Activated CD8-positive, alpha-beta memory T cell treated with anti-CD3 and anti-CD28 coated beads for 4 hours (primary cell): ENCODE data around the gene LRRC46.

Source experiments
- DNase-seq, 2 donors: peaks; one replicate each; pipeline ENCODE4 v3.0.0-alpha.2; 2020; ENCODE audit warnings: low read depth in 2 of 2

LRRC46 gene

DNA sequence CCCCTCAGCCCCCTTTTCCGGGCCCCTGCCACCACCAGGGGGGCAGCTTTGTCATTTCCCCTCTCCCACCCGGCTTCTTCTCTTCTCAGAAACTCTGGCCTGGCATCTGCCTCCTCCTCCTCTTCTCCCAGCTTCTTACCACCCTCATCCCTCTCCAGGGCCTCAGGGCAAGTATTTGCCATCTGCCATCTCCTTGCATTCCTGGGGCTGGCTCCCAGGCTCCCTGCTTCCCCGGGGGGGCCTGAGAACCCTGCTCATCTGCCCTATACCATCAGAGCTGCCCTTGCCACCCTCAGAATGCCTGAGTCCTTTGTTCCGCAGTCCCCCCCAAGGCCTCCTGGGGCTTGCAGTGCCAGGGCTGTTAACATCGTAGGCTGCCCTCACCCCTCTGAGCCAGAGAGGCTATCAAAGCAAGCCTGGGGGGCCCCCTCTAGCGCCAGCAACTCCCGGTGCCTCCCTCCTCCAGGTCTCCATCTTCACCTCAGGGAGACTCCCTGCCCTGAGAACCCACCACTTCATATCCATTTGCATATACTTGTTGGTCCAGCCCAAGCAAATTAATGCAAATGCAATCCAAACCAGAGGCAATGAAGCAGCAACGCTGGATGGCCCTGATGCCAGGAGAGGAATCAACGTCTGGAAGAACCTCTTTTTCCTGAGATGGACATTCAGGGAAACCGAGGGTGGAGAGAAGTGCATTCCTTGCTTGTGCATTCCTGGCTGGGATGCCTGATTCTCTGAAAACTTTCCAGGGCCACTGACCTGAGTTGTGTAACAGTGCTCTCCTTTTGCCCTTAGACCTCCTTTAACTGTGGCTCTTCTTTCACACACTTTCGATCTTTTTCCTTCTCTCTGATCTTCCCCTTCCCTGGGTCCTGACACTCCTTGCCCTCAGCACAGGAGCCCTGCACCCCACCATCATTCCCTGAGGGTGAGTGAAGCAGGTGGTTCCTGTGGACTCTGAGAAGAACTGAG is 43.8 kb downstream of the LRRC46 start:
- no peak for DNase-seq

DNA sequence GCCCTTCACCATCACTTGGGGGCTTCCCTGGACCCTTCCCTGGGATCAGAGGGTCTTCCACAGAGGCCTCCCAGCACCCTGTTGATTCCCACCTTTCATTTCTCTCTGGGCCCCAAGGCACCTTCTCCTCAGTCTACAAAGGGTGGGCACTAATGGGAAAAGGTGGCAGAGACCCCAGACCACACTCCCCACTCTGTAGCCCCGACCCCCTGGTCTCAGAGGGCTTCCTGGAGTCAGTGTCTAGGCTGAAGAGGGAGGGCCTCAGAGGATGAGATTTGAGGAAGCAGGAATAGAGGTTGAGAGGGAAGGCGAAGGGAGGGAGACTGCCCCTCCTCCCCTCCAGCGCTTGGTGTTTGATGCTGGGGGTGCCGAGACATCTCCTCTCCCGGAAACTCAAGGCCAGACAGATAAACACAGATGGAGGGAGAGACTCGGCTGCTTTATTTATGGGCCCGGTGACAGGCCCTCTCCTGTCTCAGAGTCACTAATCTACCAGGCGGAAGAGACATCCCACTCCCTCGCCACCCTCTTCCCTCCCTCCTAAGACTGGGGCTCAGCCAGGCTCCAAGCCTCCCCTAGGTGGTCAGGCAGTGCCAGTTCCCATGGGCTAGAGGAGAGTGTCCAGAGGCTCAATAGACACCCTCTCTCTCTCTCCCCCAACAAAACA is 46.0 kb downstream of the LRRC46 start:
- DNase-seq: no peak

DNA sequence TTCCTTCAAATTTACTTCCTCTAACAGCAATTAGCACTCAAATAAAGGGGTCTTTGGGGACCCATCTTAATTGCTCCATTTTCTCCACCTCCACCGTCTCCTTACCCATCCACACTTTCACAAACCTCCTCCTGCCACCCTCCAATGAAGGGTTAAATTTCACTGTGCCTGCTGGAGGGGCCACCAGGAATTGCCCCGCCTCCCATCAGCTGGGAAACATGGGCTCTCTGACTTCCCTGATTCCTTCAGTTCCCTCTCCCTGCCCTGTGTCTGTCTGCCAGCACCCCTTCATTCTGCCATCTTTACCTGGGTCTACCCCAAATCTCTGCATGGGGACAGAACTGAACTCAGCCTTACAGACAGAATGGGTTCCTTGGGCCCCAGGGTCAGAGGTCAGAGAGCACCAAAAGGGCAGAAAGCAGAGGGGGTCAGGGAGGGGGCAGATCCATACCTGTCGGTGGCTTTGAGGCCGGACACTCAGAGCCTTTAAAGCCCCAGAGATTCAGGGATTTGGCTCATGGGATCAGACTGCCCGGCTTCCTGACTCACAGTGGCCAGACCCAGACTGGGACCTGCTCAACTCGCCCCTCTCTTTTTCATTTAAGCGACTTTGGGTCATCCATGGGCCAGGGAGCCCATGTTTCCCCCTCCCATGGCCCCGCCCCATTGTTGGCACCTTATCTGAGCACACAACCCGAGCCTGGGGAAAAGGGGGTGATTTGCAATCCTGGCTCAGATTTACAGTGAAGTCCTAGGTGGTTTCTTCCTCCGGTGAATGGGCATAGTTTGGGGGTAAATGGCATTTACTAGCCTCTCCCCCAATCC is 46.9 kb downstream of the LRRC46 start:
- DNase-seq: no peak

- no peak for DNase-seq
Observed at GRCh38 chr17:47879028-47879585, 47.6 kb downstream of the LRRC46 start.

GRCh38 chr17:47879776-47880454 is 48.4 kb downstream of the LRRC46 start:
- DNase-seq: no peak

- DNase-seq: no peak
Observed at GRCh38 chr17:47882247-47882646, 50.8 kb downstream of the LRRC46 start.

DNA sequence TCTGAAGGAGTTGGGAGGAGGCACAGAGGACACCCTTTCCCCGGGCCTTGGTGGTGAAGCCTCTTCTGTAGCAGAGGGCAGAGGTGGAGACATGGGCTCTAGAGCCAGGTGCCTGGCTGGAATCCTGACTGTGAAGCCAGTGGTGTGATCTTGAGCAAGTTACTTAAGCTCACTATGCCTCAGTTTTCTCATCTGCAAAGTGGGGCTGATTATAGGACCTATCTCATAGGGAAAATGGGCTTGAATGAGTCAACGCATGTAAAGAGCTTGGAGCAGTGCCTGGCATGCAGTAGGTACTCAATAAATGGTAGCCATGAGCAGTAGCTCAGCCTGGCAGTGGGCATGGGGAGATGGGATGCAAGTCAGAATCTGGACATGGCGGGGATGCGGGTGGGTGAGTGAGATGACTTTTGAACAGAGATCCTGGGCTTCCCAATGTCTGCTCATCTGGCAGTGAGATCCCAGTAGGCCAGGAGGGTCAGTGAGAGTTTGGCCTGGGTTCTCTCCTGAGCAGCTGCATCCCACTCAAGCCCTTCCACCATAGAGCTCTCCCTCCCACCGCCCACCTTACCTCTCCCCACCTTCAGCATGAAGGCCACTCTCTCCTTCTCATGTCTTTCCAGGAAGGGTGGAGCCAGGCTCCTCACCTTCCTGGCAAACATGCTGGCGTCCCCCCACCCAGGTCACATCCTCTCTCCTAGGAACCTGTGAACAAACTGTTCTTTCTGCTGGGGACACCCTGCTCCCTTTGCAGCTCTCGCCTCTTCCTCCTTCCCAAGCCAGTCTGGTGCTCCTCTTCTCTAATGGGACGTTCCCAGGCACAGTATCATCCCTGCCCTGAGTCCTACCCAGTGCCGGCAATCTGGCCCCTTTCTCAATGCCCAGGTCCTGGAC is 51.5 kb downstream of the LRRC46 start:
- DNase-seq: no peak

GRCh38 chr17:47883589-47884426 is 52.3 kb downstream of the LRRC46 start:
- DNase-seq: no peak

DNA sequence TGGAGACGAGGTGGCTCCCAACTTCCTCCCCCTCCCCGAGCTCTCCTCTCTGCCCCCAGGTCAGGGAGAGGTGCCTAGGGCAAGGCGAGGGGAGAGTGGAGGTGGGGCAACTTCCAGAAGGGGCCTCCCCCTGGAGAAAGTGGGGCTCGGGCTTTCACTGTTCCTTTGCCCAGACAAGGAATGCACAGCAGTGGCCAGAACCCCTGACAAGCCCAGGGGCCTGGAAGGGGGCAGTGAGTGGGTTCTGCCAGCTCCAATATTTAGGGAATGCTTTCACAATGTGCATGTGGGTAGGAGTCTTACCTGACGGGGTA is 52.9 kb downstream of the LRRC46 start:
- no peak for DNase-seq

DNA sequence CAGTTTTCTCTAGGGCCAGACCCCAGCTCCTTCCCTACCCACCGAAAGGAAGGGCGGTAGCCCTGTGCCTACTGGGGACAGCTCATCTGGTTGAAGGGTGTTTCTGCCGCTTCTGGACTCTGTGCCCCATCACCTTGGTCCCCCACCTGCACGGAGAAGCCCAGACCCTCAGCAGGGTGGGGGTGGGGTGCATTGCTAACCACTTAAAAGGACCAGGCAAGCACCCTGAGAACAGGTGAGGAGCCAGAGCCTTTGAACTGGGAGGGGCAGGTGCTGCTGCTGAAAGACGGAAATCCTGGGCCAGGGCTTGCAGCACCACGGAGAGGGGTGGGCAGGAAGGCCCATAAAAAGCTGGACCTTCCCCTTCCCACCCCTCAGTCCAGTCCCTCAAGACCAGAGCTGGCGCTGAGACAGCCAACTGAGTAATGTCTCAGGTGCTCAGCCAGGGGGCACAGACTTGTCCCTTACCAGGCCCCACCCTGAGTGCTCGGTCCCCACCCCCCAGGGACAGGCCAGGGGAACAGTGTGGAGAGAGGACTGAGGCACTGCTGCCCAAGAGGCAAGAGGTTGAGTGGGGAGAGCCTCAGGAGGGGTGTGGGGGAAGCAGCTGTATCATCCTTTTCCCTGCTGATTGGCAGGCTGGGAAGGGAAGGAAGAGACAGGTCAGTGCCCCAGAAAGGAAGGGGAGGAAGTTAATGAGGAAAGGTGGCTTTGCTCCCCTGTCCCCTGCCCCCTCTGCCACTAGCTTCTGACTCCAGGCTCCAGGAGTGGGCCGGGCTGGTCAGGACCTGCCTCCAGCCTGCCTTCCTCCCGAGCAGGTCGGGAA is 53.6 kb downstream of the LRRC46 start:
- no peak for DNase-seq
